ENCODE measurements around the gene UGGT2.
"Not testable (repeated sequence)": the region's sequence is repeated elsewhere in the genome, so short reads cannot be mapped to it uniquely, and the experiment has no call there.

UGGT2 gene

DNA sequence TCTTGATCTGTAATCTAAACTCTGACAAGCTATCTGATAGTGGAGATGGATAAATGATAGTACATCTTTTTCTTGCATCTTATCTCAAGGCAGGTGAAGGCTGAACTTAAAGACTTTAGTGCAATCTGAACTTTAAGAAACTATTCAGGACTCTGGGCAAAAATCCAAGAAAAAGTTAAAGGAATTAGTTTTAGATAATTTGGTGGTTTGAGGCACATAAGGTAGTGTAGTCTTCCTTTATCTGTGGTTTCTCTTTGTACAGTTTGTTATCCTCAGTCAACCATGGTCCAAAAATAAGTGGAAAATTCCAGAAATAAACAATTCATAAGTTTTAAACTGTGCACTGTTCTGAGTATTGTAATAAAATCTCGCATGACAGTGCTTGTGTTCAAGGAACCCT, 172.9 kb downstream of the UGGT2 start:
- DNase-seq, result no peak

DNA sequence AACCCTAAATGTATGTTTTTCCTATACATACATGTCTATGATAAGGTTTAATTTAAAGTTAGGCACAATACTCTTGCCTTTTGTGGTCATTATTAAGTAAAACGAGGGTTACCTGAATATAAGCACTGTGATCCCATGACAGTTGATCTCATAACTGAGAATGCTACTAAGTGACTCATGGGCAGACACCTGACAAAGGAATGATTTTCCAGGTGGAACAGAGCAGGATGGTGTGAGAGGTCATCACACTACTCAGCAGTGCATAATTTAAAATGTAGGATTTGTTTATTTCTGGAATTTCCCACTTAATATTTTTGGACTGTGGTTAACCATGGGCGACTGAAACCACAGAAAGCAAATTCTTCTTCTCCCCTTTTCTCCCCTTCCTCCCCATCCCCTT, 178.9 kb downstream of the UGGT2 start:
- no peak for DNase-seq

DNA sequence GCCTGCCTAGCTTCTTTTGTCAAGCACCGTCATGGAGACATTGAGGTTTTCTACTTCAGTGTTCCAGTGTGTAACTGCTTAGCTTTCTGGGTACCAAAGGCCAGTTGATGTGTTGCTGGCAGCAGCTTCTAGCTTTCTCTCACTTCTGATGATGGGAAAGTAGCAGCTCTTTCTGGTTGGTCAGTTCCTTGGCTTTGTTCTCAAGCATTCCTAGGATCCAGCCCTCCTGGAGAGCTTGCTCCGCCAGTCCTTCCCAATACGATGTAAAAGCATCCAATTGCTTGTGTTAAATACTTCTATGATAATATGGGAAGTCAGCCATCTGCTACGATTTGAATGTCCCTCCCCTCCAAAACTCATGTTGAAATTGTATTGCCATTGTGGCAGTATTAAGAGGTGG, 182.8 kb downstream of the UGGT2 start:
- DNase-seq, result no peak

DNA sequence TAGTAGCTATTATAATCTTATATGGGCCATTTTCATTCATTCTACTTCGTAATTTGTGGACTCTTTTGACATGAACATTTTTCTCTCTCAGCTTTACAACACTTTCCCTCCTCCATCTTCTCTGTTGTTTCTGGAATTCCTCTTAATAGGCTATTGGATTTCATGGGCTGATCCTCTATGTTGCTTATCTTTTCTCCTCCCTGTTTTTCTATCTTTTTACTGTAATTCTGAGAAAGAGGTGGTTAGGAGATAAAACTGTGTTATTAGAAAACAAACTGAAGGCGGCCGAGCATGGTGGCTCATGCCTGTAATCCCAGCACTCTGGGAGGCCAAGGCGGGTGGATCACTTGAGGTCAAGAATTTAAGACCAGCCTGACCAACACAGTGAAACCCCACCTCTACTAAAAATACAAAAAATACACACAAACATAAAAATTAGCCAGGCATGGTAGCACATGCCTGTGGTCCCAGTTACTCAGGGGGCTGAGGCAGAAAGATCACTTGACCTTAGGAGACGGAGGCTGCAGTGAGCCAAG, 188.1 kb downstream of the UGGT2 start:
- no peak for DNase-seq

DNA sequence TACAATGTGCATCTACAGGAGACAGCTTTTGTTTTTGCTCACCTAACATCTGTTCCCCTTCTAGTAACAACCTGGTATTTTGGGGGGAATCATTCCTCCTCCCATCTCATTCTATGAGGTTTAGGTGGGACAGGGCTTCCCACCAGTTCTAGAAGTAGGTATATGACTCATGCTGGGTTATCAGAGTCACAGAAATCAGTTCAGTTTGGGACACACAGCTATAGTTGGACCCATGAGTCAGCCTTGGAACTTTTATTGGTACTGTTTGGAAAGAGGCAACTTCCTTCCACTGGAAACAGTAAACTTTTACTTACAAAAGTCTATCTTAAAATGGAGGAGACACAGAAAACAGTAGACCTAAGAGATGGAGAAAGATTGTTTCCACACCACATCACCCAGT, 190.8 kb downstream of the UGGT2 start:
- peak; percentile 5 for DNase-seq

DNA sequence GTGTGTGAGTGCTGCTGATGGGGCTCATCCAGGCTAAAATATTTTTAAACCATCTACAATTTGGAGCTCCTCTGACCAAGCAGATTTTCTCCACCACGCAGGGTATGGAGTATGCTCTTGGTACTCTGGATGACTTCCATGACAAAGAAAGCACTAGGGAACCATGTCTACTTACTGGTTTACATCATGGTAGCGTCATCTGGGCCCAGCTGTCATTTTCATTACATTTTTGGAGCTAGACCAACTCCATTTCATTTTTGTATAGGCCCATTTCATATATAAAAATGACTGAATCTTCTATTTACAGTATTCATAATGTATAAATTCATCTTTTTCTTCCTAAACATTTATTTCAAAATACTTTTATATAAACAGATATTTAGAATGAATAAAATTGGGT, 191.9 kb downstream of the UGGT2 start:
- no peak for DNase-seq

DNA sequence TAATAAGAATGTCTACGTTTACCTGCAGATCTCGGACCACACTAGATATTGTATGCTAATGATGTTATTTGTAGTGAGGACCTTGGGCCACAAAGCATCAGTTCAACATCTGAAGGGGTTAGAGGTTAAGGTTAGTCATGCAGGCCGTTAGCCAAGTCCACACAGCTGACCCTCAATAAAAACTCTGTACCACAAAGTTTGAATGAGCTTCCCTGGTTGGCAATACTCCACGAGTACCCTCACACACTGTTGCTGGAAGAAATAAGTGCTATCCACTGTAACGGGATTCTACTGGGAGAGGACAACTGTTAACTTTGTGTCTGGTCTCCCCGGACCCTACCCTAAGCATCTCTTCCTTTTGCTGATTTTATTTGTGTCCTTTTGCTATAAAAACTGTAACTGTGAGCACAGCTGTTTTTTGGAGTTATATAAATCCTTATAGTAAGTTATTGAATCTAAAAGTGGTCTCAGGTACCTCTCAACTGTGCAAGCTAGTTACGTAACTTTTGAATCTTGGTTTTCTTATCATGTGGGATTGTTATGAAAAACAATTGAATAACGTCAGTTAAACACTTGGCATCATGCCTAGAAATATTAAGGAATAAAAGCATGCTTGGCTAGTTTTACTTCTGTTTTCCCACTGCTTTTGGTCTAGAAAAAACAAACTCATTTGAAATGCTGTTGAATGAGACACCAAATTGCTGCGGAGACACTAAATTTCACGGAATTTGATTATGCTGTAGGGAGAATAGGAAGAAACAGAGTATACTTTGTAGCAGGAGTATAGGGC, 194.7 kb downstream of the UGGT2 start:
- DNase-seq, result peak; percentile 8

DNA sequence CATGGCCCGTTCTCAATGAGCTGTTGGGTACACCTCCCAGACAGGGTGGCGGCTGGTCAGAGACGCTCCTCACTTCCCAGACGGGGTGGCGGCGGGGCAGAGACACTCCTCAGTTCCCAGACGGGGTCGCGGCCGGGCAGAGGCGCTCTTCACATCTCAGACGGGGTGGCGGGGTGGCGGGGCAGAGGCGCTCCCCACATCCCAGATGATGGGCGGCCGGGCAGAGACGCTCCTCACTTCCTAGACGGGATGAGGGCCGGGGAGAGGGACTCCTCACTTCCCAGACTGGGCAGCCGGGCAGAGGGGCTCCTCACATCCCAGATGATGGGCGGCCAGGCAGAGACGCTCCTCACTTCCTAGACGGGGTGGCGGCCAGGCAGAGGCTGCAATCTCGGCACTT, 207.5 kb downstream of the UGGT2 start:
- not testable (repeated sequence) for DNase-seq

DNA sequence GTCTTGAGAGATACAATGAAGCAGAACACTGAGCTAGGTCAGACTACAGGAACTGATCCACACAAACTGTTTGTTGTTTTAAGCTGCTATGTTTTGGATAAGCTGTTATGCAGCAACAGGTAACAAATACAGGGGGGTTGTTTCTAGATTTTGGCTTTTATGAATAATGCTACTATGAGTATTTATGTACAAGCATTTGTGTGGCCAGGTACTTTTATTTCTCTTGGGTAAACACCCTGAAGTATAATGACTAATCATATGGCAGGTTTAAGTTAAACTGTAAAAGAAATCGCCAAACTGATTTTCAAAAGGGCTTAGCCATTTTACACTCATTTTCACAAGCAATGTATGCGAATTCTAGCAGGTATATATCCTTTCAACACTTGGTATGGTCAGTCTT, 210.3 kb downstream of the UGGT2 start:
- DNase-seq, result no peak

DNA sequence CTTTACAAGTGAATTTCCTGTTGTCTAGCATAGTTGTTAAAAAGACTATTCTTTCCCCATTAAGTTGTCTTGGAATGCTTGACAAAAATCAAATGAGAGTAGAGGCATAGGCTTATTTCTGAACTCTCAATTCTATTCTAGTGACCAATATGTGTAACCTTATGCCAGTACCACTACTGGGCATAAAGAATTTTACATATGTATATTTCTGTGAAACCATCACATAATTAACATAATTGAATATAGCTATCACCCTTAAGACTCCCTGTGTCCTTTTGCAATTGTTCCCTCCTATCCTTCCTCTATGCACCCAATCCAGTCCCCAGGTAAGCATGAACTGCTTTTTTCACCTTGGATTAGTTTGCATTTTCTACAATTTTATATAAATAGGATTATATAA, 211.3 kb downstream of the UGGT2 start:
- DNase-seq, result no peak

DNA sequence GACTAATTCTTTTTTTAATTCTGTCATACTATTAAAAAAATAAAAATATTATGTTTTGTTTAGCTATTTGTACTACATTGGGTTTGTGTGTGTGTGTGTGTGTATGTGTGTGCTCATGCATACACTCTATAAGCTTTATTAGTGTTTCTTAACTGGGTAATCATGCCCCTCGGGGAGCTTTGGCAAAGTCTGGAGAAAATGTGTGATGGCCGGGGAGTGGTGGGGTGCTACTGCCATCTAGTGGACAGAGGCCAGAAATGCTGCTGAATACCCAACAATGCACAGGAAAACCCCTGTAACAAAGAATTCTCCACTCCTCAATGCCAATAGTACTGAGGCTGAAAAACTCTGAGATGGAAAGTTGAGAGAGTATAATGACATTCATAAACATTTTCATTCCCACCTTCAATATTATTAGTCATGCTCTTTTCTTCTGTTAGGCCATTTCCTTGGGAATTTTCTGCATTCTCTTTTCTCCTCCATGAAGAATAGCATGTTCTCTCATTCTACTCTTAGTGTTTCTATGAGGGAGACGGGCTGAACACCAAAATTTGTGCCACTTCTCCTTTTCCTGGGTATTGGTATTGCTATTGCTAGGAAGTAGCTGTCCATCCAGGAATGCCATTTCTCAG, 219.0 kb downstream of the UGGT2 start:
- DNase-seq, result peak; percentile 67

DNA sequence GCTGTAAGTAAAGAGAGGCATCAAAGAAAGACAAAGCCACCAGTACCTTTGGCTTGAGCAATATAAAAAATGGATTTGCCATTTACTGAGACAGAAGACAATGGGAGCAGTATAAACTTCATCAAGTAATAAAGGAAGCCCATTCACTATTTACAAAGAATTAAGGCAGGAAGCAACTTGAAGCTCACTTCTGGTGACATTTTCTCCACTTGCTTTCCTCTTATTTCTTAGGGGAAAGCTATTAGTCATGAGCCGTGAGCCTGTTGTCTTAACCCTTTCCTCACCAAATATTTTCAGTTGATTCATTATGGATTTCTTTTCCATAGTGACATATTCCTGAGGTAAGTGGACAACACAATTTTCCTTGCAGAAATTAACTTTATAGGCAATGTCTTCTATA, 219.5 kb downstream of the UGGT2 start:
- peak; percentile 18 for DNase-seq

DNA sequence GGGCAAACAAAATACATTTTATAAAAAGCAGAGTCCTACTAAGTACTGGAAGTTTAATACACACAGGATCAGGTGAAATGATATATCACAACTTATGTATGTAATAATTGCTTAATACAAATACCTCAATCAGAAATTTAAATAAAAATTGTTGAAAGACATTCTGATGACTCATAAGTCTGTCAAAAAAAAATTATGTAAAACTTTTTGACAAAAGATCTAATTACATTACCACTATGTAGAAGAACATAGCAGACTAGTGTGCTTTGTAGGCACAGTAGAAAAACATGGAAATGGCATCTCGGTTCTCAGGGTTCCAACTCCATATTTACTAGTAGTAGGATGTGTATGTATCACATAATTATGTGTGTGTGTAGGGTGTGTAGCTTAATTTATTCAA, 220.1 kb downstream of the UGGT2 start:
- DNase-seq, result no peak

DNA sequence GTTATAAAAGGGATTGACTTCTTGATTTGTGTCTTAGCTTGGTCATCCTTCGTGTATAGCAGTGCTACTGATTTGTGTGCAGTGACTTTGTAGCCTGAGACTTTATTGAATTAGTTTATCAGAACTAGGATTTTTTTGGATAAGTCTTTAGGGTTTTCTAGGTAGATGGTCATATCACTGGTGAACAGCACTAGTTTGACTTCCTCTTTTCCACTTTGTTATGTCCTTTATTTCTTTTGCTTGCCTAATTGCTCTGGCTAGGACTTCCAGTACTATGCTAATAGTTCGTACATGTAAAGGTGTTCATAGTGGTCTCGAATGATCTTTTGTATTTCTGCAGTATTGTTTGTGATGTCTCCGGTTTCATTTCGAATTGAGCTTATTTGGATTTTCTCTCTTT, 230.9 kb downstream of the UGGT2 start:
- DNase-seq, result no peak

DNA sequence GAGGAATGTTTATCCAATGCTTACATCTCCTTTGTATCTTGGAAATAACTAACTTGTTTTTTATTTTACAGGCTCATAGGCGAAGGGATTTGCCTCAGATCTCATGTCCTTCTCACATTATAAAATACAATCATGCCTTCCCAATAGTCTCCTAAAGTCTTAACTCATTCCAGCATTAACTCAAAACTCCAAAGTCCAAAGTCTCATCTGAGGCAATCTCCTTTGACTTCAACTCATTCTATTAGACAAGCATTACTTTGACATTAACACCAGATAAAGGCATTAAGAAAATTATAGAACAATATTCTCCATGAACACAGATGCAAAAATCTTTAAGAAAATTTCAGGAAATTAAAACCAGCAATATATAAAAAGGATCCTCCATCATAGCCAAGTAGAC, 238.7 kb downstream of the UGGT2 start:
- DNase-seq, result no peak

DNA sequence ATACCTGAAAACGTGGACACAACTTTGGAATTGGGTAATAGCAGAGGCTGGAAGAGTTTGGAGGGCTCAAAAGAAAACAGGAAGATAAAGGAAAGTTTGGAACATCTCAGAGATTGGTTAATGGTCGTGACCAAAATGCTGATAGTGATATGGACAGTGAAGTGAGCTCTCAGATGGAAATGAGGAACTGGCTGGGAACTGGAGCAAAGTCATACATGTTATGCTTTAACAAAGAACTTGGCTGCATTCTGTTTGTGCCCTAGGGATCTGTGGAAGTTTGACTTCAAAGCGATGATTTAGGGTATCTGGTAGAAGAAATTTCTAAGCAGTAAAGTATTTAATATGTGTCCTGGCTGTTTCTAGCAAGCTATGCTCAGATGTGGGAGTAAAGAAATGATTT, 240.1 kb downstream of the UGGT2 start:
- DNase-seq, result no peak

DNA sequence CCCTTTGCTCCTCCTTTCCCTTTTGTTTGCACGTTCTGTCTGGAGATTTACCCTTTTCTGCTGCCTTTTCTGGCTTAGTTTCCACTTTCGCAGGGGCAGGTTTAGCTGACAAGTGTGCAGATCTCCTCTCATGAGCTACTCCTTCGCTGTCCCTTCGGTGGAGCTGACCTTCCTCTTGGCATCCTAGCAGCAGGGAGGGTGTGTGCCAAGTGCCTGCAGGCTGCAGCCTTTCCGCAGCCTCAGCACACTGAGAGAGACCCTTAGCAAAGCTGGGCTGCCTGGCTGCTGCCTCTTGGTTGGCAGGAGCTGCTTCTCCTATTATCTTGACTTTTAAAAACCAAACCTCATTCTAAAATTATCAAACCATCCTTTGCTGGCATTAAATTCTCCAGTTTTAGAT, 243.8 kb downstream of the UGGT2 start:
- DNase-seq, result no peak

DNA sequence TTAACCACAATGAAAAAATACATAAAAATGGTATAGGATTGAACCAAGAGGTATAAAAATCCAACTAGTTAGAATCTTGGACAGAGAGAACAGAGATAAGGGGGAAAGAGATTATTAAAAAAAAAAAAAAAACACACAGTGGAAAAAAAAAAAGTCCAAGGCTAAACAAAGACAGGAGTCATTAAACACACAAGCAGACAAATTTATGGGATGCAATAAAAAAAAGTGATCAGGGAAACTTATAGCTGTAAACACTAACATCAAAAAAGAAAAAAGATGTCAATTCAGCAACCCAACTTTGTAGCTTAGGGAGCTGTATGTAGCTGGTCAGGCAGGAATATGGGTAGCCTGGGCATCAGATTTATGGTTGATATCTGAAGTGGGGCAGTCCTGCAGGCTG, 247.3 kb downstream of the UGGT2 start:
- no peak for DNase-seq

DNA sequence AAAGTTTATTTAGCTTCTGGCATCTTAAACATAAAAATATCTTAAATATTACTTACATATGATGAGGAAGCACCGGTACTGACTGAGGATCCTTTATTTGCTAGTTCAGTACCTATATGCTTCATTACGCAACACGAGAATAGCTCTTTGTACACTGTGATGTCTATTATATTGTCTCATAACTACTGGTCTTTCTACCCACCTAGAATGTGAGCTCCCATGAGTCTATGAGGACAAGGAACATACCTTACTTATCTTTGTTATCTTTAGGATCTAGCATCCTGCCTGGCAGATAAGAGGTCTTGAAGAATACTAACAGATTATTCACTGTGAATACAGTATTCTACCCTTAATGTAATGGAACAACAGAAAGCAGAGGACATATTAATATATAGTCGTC, 251.4 kb downstream of the UGGT2 start:
- no peak for DNase-seq

DNA sequence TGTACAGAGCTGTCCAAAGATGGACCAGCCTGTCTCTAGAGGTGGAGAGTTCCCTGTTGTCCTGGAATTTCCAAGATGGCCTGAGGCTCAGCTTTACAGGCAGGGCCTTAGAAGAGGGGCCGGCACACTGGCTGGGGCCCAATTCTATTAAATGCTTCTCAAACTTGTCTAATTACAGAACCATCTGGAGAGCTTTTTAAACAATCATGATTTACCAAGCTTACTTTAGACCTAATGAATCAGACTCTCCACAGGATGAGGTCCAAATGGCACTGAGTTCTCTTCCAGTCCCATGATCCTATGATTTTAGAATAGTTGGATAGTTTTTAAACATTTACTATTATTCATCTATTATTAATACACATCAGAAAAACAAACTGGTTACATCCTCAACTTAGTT, 252.8 kb downstream of the UGGT2 start:
- no peak for DNase-seq

DNA sequence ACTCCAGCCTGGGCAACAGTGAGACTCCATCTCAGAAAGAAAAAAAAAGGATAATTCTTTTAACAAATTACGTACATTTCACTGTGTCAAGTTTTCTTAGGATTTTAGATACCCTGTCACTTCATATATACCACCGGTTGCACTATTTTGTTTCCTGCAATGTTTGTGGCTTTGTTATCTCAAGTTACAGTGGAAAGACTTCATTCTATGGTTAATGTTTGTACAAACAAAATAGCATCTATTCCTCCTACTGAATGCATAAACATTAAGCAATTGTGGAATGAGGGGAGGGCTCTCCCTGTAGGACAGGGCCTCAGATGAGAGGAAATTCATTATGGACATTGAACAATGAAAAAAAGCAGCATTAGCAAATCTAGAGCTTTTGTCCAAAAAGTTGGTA, 256.2 kb downstream of the UGGT2 start:
- DNase-seq, result no peak

DNA sequence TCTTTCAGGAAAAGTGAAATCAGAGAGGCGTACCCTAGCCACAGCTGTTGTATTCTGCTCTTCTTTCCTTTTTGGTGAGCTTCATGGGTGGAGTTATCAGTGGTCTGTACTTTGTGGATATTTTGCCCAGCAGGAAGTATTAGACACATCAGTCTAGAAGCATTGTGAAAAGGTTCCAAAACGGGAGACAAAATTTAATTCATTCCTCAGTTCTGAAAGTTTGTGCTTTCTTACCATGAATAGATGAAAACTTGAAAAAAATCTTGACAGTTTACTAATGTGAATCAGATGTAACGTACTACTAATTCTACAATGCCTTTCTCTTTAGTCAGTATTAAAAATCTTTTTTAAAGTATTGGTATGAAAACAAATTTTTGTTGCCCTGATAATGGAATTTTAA, 259.4 kb downstream of the UGGT2 start:
- DNase-seq, result peak; percentile 4

DNA sequence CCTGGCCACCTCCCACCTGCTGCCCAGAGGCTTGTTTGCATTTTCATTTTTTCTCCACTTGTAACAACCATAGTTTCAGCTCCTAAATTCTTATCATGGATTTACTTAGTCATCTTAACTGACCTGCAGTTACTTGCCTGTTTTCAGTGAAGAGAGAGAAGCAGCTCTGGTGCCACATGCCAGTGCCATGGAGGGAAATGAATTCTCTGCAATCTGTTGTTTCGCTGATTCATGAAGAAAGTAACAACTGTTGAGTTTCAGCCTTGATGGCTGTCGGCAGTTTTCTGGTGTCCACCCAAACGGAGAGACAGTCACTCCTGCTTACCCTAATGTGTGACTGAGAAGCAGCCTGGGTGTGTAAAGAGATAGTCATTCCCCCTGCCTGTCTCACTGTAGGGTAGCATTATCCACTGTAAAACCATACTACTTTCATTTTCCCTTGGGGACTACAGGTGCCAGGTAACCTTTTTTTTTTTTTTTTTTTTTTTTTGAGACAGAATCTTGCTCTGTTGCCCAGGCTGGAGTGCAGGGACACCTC, 260.1 kb downstream of the UGGT2 start:
- no peak for DNase-seq

DNA sequence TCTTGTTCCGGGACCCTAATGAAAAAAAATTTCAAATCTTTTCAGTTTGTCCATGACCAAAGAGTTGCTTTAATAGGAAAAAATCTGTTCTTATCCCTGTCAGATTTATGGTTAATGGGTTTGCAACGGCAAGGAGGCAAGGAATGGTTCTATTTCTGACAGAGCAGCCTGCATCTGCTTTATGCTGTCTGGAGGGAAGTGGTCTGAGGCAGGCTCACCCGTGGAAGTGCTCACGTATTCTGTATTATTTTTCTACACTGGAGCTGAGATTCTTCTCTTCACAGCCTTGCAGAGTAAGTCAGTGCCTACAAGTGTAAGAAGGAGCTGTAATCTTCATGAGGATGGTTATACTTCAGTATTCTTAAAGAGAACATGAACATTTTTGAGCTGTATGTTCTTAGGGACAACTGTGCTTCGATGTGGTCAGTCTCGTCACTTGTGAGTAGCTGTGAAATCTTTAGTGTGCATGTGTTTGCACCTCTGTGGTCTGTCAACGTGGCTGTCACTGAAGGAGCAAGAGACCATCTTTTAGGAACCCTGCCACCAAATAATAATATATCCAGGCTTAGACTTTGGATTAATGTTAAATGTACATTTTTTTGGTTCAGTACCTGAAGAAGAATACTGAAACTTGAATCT, 262.0 kb downstream of the UGGT2 start:
- no peak for DNase-seq
